C4-2B (cell line): Measurements from ENCODE around the gene SAMD13.

Source experiments
- ZFX ChIP-seq: fragments of 450-650 bp; IDR thresholded peaks from 2 replicates; pipeline ENCODE4 v1.6.1; 2017
- TF ChIP-seq, protein P1 (sequence below): fragments of 450-650 bp; conservative IDR thresholded peaks from 2 replicates; pipeline ENCODE4 v1.5.1; 2017; ENCODE audit warnings: mild to moderate bottlenecking

DNA sequence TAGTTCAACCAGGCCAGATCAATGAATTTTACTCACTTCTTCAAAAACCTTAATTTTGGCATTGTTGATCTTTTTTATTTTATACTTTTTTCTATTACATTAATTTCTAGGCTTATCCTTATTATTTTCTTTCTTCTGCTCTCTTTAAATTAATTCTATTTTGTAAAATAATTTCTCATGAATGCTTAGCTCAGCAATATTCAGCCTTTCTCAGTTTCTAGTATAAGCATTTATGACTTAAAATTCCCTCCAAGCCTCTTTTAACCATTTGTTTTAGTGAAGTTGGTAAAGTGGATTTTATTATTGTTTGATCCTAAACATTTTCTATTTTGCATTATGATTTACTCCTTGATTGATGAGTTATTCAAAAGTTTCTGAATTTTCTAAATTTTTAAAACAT is 20.6 kb upstream of the SAMD13 start:
- TF ChIP-seq, protein P1, sequence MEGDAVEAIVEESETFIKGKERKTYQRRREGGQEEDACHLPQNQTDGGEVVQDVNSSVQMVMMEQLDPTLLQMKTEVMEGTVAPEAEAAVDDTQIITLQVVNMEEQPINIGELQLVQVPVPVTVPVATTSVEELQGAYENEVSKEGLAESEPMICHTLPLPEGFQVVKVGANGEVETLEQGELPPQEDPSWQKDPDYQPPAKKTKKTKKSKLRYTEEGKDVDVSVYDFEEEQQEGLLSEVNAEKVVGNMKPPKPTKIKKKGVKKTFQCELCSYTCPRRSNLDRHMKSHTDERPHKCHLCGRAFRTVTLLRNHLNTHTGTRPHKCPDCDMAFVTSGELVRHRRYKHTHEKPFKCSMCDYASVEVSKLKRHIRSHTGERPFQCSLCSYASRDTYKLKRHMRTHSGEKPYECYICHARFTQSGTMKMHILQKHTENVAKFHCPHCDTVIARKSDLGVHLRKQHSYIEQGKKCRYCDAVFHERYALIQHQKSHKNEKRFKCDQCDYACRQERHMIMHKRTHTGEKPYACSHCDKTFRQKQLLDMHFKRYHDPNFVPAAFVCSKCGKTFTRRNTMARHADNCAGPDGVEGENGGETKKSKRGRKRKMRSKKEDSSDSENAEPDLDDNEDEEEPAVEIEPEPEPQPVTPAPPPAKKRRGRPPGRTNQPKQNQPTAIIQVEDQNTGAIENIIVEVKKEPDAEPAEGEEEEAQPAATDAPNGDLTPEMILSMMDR, result no peak
- no peak for TF ChIP-seq ZFX
